Heart left ventricle (tissue), 13 donors: ENCODE data around the gene LPCAT4.
"Not testable (repeated sequence)": the region's sequence is repeated elsewhere in the genome, so short reads cannot be mapped to it uniquely, and the experiment has no call there.

Experiments used
- CTCF ChIP-seq, 12 donors: fragments of 200-600 bp; sonication (generic) in 4 of 12; IDR thresholded peaks; one replicate each; pipeline versions ENCODE4 v1.5.0 to v1.8.0; 2018 to 2022; ENCODE audit warnings: antibody characterized with exemption in 12 of 12, mild to moderate bottlenecking in 5 of 12
- POLR2A ChIP-seq, 2 donors: fragments of 450-650 bp; IDR thresholded peaks; one replicate each; pipeline ENCODE4 v1.6.1; 2017; ENCODE audit warnings: antibody characterized with exemption in 2 of 2, mild to moderate bottlenecking in 2 of 2, moderate library complexity in 2 of 2
- donor health status: ischemic (EF 13 %, LVEDD 7.1; RV severe dilation, severe dysfunction).
- donor health status: DM: no; HTN: yes; CAD: no.
- donor health status: DM: no; HTN: no; CAD: no.
- donor health status: ischemic (EF 25% LVEDD 6.9; RV normal size, moderate dysfunction).
- donor health status: ischemic (EF 25% LVEDD 5.7; RV mildly dilated, moderate dysfunction).
- donor health status: ischemic (EF 35%, LVEDD 5.7; RV mildly dilated, moderate dysfunction).
- donor health status: nonischemic (EF 11% LVEDD 7.7; RV severe dilation, severe dysfunction).
- donor health status: DM: yes; HTN: yes; CAD: no.
- donor health status: PGD.
- donor health status: ischemic (EF 29% LVEDD 5.4; RV normal size, mild dysfunction).
- donor health status: nonischemic (EF 23%, LVEDD 6.1; RV moderate dilation, normal function).

- TF ChIP-seq CTCF, POLR2A (IDR thresholded peaks at IDR 0.05): not testable (repeated sequence)
Observed at GRCh38 chr15:34380491-34380890, 13.5 kb upstream of the LPCAT4 start.
